ENCODE data around the gene DMC1. TPM values are rescaled to one million over a fixed set of nuclear protein-coding genes. Genes with fewer than 3 reads are reported as not detected.
"Not testable (repeated sequence)": the region's sequence is repeated elsewhere in the genome, so short reads cannot be mapped to it uniquely, and the experiment has no call there.

The DMC1 gene
- total and polyA plus RNA-seq, 7 experiments from 2014 or later, result 0.13 to 7.4 (median 0.54) TPM; not detected in 2

- ChIA-PET POLR2A (interaction anchor here (0.7 to 6.2 kb wide), 4 partner anchors 10 to 1435 kb away, joined by 4 to 23 read pairs (median 12); no protein-coding TSS in a partner anchor), CTCF (interaction anchor here (0.9 kb wide), 1 partner anchor 21 kb away, joined by 4 read pairs; no protein-coding TSS in a partner anchor)
- intact Hi-C loops (cut with micrococcal nuclease), result loop anchor here in 1 of 2 donors (10.0 kb wide), 1 partner anchor 53 kb away; no protein-coding TSS in a partner anchor
- Mint-ChIP-seq H3K36me3 (peaks cover 4 to 54% (median 46%) of the 10 kb centered on the region in 5 donors), H3K9me3 (peaks cover 0 to 3% (median 0%) of the 10 kb centered on the region in 11 donors), H3K27ac (peak overlapping the region in 7 of 9 donors; percentile 23 to 72 (median 60)), H3K4me1 (peaks cover 9 to 38% (median 19%) of the 10 kb centered on the region in 7 donors), H3K27me3 (no peaks in the 10 kb centered on the region), H3K4me3 (peak overlapping the region in 1 of 10 donors; percentile 16)
- ATAC-seq, result no peak
- no peak overlapping the region for H3K4me3 ChIP-seq (ENCODE audit: low read length)
- H3K27me3 ChIP-seq (ENCODE audit: control insufficient read depth in 2 of 2, insufficient read depth in 2 of 2, low read length in 2 of 2), result no peaks in the 10 kb centered on the region
- H3K27ac ChIP-seq (ENCODE audit: low read depth, low read length), result no peak overlapping the region
- H3K36me3 ChIP-seq (ENCODE audit: control insufficient read depth in 2 of 3, insufficient read depth in 3 of 3, low read length in 3 of 3), result peaks cover 10 to 49% (median 32%) of the 10 kb centered on the region in 3 experiments
- no peak for DNase-seq
- H3K9me3 ChIP-seq (ENCODE audit: control insufficient read depth in 2 of 3, low read length in 3 of 3), result no peaks in the 10 kb centered on the region
- H3K4me1 ChIP-seq (ENCODE audit: control insufficient read depth in 2 of 2, insufficient read depth in 2 of 2, low read length in 2 of 2), result no peaks in the 10 kb centered on the region
Observed at GRCh38 chr22:38481162-38481870, 88.7 kb downstream of the DMC1 start.

- Histone ChIP-seq H3K27ac (ENCODE audit: low read depth, low read length) (no peak overlapping the region), H3K4me3 (ENCODE audit: low read length) (no peak overlapping the region), H3K27me3 (ENCODE audit: control insufficient read depth in 2 of 2, insufficient read depth in 2 of 2, low read length in 2 of 2) (no peaks in the 10 kb centered on the region), H3K4me1 (ENCODE audit: control insufficient read depth in 2 of 2, insufficient read depth in 2 of 2, low read length in 2 of 2) (no peaks in the 10 kb centered on the region), H3K9me3 (ENCODE audit: control insufficient read depth in 2 of 3, low read length in 3 of 3) (no peaks in the 10 kb centered on the region), H3K36me3 (ENCODE audit: control insufficient read depth in 2 of 3, insufficient read depth in 3 of 3, low read length in 3 of 3) (peaks cover 4 to 32% (median 17%) of the 10 kb centered on the region in 3 experiments)
- Mint-ChIP-seq H3K27me3 (no peaks in the 10 kb centered on the region), H3K36me3 (peaks cover 2 to 36% (median 32%) of the 10 kb centered on the region in 5 donors), H3K27ac (peak overlapping the region in 7 of 9 donors; percentile 23 to 59 (median 48)), H3K4me3 (no peak overlapping the region), H3K4me1 (peaks cover 6 to 24% (median 7%) of the 10 kb centered on the region in 7 donors), H3K9me3 (peaks cover 0 to 3% (median 0%) of the 10 kb centered on the region in 11 donors)
- ChIA-PET CTCF (no interaction called here), POLR2A (interaction anchor here (0.7 to 3.0 kb wide), 3 partner anchors 12 to 25 kb away, joined by 3 to 16 read pairs (median 4); no protein-coding TSS in a partner anchor)
- intact Hi-C loops (cut with micrococcal nuclease), result no loop called here
- DNase-seq (no peak), ATAC-seq (no peak)
Observed at GRCh38 chr22:38479096-38479837, 90.7 kb downstream of the DMC1 start.

- peaks cover 0 to 15% (median under 1%) of the 10 kb centered on the region in 3 experiments for H3K36me3 ChIP-seq (ENCODE audit: control insufficient read depth in 2 of 3, insufficient read depth in 3 of 3, low read length in 3 of 3)
- no peak overlapping the region for H3K4me3 Mint-ChIP-seq
- no peak for ATAC-seq
- no peak overlapping the region for H3K27ac ChIP-seq (ENCODE audit: low read depth, low read length)
- H3K9me3 Mint-ChIP-seq, result peaks cover 0 to 3% (median 0%) of the 10 kb centered on the region in 11 donors
- H3K4me3 ChIP-seq (ENCODE audit: low read length), result no peak overlapping the region
- CTCF ChIA-PET, result no interaction called here
- no peaks in the 10 kb centered on the region for H3K9me3 ChIP-seq (ENCODE audit: control insufficient read depth in 2 of 3, low read length in 3 of 3)
- no peak for DNase-seq
- H3K4me1 Mint-ChIP-seq, result peaks cover 2 to 13% (median 4%) of the 10 kb centered on the region in 7 donors
- no peaks in the 10 kb centered on the region for H3K4me1 ChIP-seq (ENCODE audit: control insufficient read depth in 2 of 2, insufficient read depth in 2 of 2, low read length in 2 of 2)
- H3K27me3 ChIP-seq (ENCODE audit: control insufficient read depth in 2 of 2, insufficient read depth in 2 of 2, low read length in 2 of 2), result no peaks in the 10 kb centered on the region
- H3K27me3 Mint-ChIP-seq, result no peaks in the 10 kb centered on the region
- intact Hi-C loops (cut with micrococcal nuclease), result no loop called here
- H3K36me3 Mint-ChIP-seq, result peaks cover 0 to 19% (median 17%) of the 10 kb centered on the region in 5 donors
- H3K27ac Mint-ChIP-seq, result peak overlapping the region in 7 of 9 donors; percentile 14 to 84 (median 51)
- POLR2A ChIA-PET, result no interaction called here
Observed at GRCh38 chr22:38477585-38477984, 92.4 kb downstream of the DMC1 start.

GRCh38 chr22:38474003-38474607 is 95.9 kb downstream of the DMC1 start:
- Mint-ChIP-seq H3K27me3 (peaks cover 0 to 4% (median 3%) of the 10 kb centered on the region in 5 donors), H3K4me3 (no peak overlapping the region), H3K36me3 (no peaks in the 10 kb centered on the region), H3K27ac (no peak overlapping the region), H3K4me1 (peaks cover 0 to 4% (median 0%) of the 10 kb centered on the region in 7 donors), H3K9me3 (no peaks in the 10 kb centered on the region)
- no peaks in the 10 kb centered on the region for H3K36me3 ChIP-seq (ENCODE audit: control insufficient read depth in 2 of 3, insufficient read depth in 3 of 3, low read length in 3 of 3)
- no peak for ATAC-seq
- intact Hi-C loops (cut with micrococcal nuclease), result no loop called here
- no peak for DNase-seq
- H3K9me3 ChIP-seq (ENCODE audit: control insufficient read depth in 2 of 3, low read length in 3 of 3), result no peaks in the 10 kb centered on the region
- POLR2A ChIA-PET, result no interaction called here
- no peaks in the 10 kb centered on the region for H3K4me1 ChIP-seq (ENCODE audit: control insufficient read depth in 2 of 2, insufficient read depth in 2 of 2, low read length in 2 of 2)
- H3K27ac ChIP-seq (ENCODE audit: low read depth, low read length), result no peak overlapping the region
- CTCF ChIA-PET, result no interaction called here
- no peak overlapping the region for H3K4me3 ChIP-seq (ENCODE audit: low read length)
- no peaks in the 10 kb centered on the region for H3K27me3 ChIP-seq (ENCODE audit: control insufficient read depth in 2 of 2, insufficient read depth in 2 of 2, low read length in 2 of 2)

GRCh38 chr22:38471237-38471636 is 98.7 kb downstream of the DMC1 start:
- ChIA-PET POLR2A (interaction anchor here (1.0 kb wide), 1 partner anchor 9 kb away, joined by 3 read pairs; no protein-coding TSS in a partner anchor), CTCF (no interaction called here)
- Mint-ChIP-seq H3K27me3 (peaks cover 6 to 20% (median 11%) of the 10 kb centered on the region in 5 donors), H3K4me3 (no peak overlapping the region), H3K36me3 (no peaks in the 10 kb centered on the region), H3K27ac (no peak overlapping the region), H3K4me1 (peaks cover 0 to 20% (median 9%) of the 10 kb centered on the region in 7 donors), H3K9me3 (no peaks in the 10 kb centered on the region)
- H3K4me1 ChIP-seq (ENCODE audit: control insufficient read depth in 2 of 2, insufficient read depth in 2 of 2, low read length in 2 of 2), result peaks cover 0 to 3% of the 10 kb centered on the region in 2 donors
- H3K27me3 ChIP-seq (ENCODE audit: control insufficient read depth in 2 of 2, insufficient read depth in 2 of 2, low read length in 2 of 2), result peaks cover 0 to 11% of the 10 kb centered on the region in 2 donors
- H3K36me3 ChIP-seq (ENCODE audit: control insufficient read depth in 2 of 3, insufficient read depth in 3 of 3, low read length in 3 of 3), result no peaks in the 10 kb centered on the region
- no peak overlapping the region for H3K4me3 ChIP-seq (ENCODE audit: low read length)
- ATAC-seq (no peak), DNase-seq (no peak)
- H3K9me3 ChIP-seq (ENCODE audit: control insufficient read depth in 2 of 3, low read length in 3 of 3), result no peaks in the 10 kb centered on the region
- no peak overlapping the region for H3K27ac ChIP-seq (ENCODE audit: low read depth, low read length)
- intact Hi-C loops (cut with micrococcal nuclease), result no loop called here

- H3K36me3 Mint-ChIP-seq, H3K27ac Mint-ChIP-seq, CTCF ChIA-PET: not testable (repeated sequence)
Observed at GRCh38 chr22:38470179-38470578, 99.8 kb downstream of the DMC1 start.

More at GRCh38 chr22:38470179-38470578, 99.8 kb downstream of the DMC1 start:
- H3K36me3 ChIP-seq (ENCODE audit: control insufficient read depth in 2 of 3, insufficient read depth in 3 of 3, low read length in 3 of 3); H3K9me3 ChIP-seq (ENCODE audit: control insufficient read depth in 2 of 3, low read length in 3 of 3); H3K4me3 ChIP-seq (ENCODE audit: low read length); POLR2A ChIA-PET; H3K27ac ChIP-seq (ENCODE audit: low read depth, low read length); DNase-seq; ATAC-seq; H3K9me3 Mint-ChIP-seq; H3K4me1 ChIP-seq (ENCODE audit: control insufficient read depth in 2 of 2, insufficient read depth in 2 of 2, low read length in 2 of 2); intact Hi-C loops (cut with micrococcal nuclease): not testable (repeated sequence)
- H3K4me1 Mint-ChIP-seq, result peaks cover 0 to 16% (median 9%) of the 10 kb centered on the region in 7 donors
- H3K27me3 Mint-ChIP-seq, result peaks cover 9 to 30% (median 11%) of the 10 kb centered on the region in 5 donors
- peak overlapping the region in 2 of 10 donors; percentile 41 to 48 for H3K4me3 Mint-ChIP-seq
- H3K27me3 ChIP-seq (ENCODE audit: control insufficient read depth in 2 of 2, insufficient read depth in 2 of 2, low read length in 2 of 2), result peaks cover 0 to 11% of the 10 kb centered on the region in 2 donors
